ENCODE measurements around the gene TUBB4B. TPM values are rescaled to one million over a fixed set of nuclear protein-coding genes. Genes with fewer than 3 reads are reported as not detected.
"Not testable (repeated sequence)": the region's sequence is repeated elsewhere in the genome, so short reads cannot be mapped to it uniquely, and the experiment has no call there.

Gene TUBB4B
- total RNA-seq, 1 donor from 2014 or later, result 148 TPM

DNA sequence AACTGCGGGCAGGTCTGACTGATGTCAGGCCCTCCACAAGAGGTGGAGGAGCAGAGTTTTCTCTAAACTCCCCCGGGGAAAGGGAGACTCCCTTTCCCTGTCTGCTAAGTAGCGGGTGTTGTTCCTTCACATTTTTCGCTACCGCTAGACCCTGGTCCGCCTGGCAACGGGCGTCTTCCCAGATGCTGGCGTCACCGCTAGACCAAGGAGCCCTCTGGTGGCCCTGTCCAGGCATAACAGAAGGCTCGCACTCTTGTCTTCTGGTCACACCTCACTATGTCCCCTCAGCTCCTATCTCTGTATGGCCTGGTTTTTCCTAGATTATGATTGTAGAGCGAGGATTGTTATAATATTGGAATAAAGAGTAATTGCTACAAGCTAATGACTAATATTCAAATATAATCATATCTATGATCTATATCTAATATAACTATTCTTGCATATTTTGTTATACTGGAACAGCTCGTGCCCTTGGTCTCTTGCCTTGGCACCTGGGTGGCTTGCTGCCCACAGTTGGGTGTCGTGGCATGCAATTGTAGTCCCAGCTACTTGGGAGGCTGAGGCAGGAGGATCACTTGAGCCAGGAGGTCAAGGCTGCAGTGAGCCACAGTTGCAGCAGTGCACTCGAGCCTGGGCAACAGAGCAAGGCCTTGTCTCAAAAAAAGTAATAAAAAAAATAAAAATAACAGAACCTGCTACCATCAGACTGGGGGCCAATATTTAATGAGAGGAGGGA, 21.3 kb downstream of the TUBB4B start:
- not testable (repeated sequence) for H3K4me1 Mint-ChIP-seq; H3K27me3 Mint-ChIP-seq (ENCODE audit: low read depth); DNase-seq (ENCODE audit: low spot score in 2 of 2, unreplicated experiment in 2 of 2); H3K27ac Mint-ChIP-seq; H3K4me3 Mint-ChIP-seq; H3K36me3 Mint-ChIP-seq; H3K9me3 Mint-ChIP-seq
- peak; percentile 35 for TF ChIP-seq CTCF (IDR thresholded peaks at IDR 0.05; ENCODE audit: unreplicated experiment)

GRCh38 chr9:137262909-137263285, 21.8 kb downstream of the TUBB4B start:
- Mint-ChIP-seq H3K9me3 (no peaks in the 10 kb centered on the region), H3K36me3 (peaks cover 7% of the 10 kb centered on the region), H3K4me3 (no peak overlapping the region), H3K27ac (no peak overlapping the region), H3K27me3 (ENCODE audit: low read depth) (no peaks in the 10 kb centered on the region), H3K4me1 (no peaks in the 10 kb centered on the region)
- TF ChIP-seq CTCF (IDR thresholded peaks at IDR 0.05; ENCODE audit: unreplicated experiment), result no peak
- no peak for DNase-seq (ENCODE audit: low spot score in 2 of 2, unreplicated experiment in 2 of 2)

DNA sequence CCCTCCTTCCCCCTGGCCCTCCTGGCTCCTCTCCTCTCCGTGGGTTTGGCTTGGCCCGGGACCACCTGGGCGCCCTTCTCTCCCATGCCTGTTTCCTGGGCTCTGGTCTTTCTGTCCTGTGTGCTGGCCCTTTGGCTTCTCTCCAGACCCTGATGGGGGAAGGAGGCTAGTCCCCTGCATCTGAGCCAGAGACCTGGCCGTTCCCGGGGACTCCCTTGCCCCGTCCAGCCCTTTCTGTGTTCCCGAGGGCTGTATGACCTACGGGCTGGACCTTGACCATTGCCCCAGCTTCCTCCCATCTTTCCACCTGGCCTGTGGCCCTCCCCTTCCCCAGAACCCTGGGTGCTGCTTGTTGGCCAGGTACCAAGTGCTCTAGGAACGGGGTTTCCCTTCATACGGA, 22.4 kb downstream of the TUBB4B start:
- TF ChIP-seq CTCF (IDR thresholded peaks at IDR 0.05; ENCODE audit: unreplicated experiment), result no peak
- no peak overlapping the region for H3K4me3 Mint-ChIP-seq

GRCh38 chr9:137264067-137264466, 23.0 kb downstream of the TUBB4B start:
- H3K9me3 Mint-ChIP-seq, result no peaks in the 10 kb centered on the region
- TF ChIP-seq CTCF (IDR thresholded peaks at IDR 0.05; ENCODE audit: unreplicated experiment), result no peak
- DNase-seq (ENCODE audit: low spot score in 2 of 2, unreplicated experiment in 2 of 2), result no peak
- no peaks in the 10 kb centered on the region for H3K4me1 Mint-ChIP-seq
- no peaks in the 10 kb centered on the region for H3K27me3 Mint-ChIP-seq (ENCODE audit: low read depth)
- H3K27ac Mint-ChIP-seq, result no peak overlapping the region
- peaks cover 10% of the 10 kb centered on the region for H3K36me3 Mint-ChIP-seq
- H3K4me3 Mint-ChIP-seq, result no peak overlapping the region

More for the DNA sequence above, 22.4 kb downstream of the TUBB4B start:
- Mint-ChIP-seq H3K9me3 (no peaks in the 10 kb centered on the region), H3K27me3 (ENCODE audit: low read depth) (no peaks in the 10 kb centered on the region), H3K4me1 (no peaks in the 10 kb centered on the region), H3K27ac (no peak overlapping the region), H3K36me3 (peaks cover 8% of the 10 kb centered on the region)
- DNase-seq (ENCODE audit: low spot score in 2 of 2, unreplicated experiment in 2 of 2), result no peak

- TF ChIP-seq CTCF (IDR thresholded peaks at IDR 0.05; ENCODE audit: unreplicated experiment), result no peak
- Mint-ChIP-seq H3K27ac (no peak overlapping the region), H3K36me3 (peaks cover 17% of the 10 kb centered on the region), H3K27me3 (ENCODE audit: low read depth) (no peaks in the 10 kb centered on the region), H3K4me1 (no peaks in the 10 kb centered on the region), H3K9me3 (no peaks in the 10 kb centered on the region), H3K4me3 (no peak overlapping the region)
- DNase-seq (ENCODE audit: low spot score in 2 of 2, unreplicated experiment in 2 of 2), result no peak
Measured at GRCh38 chr9:137265496-137266161, 24.5 kb downstream of the TUBB4B start.
